B cell (primary cell): ENCODE measurements around the gene ALDH9A1. TPM values are rescaled to one million over a fixed set of nuclear protein-coding genes. Genes with fewer than 3 reads are reported as not detected.

Experiments
- ATAC-seq: fragments of 200-7000 bp; cut with Tn5 transposase; one replicate; pipeline ENCODE4 v1.10.0; 2021; ENCODE audit warnings: low read depth, mild to moderate bottlenecking, moderate number of reproducible peaks, moderate library complexity
- CTCF ChIA-PET: fragments of 350-600 bp; sonication (Branson Sonifier 250); formaldehyde crosslinking; loops from one replicate; lab custom pipeline; 2021; ENCODE audit warnings: antibody characterized with exemption, inconsistent platforms; lab: Charles Lee
- POLR2A ChIA-PET: fragments of 350-600 bp; sonication (Branson Sonifier 250); formaldehyde crosslinking; loops from one replicate; lab custom pipeline; 2021; ENCODE audit warnings: antibody characterized with exemption; lab: Charles Lee
- DNase-seq: peaks from one replicate; pipeline ENCODE4 v3.0.0; 2013
- H2AFZ ChIP-seq: 2 replicates; pipeline ENCODE4 v1.6.1; 2012; ENCODE audit warnings: mild to moderate bottlenecking, low read depth, low read length; ENCODE audit not compliant: insufficient read depth, poor library complexity, severe bottlenecking
- H3K27ac ChIP-seq, 2 donors: 1 replicate in 1 of 2; 2 replicates in 1 of 2; pipeline ENCODE4 v1.5.1; 2012 to 2013; ENCODE audit warnings: low read length in 2 of 2, mild to moderate bottlenecking in 2 of 2, moderate library complexity in 1 of 2
- H3K27me3 ChIP-seq, 4 experiments: fragments of 200-600 bp in 1 of 4; sonication (generic) in 1 of 4; replicated peaks in 1 of 4; 1 replicate in 2 of 4; 2 replicates in 2 of 4; pipeline versions ENCODE4 v1.6.1 to v1.7.0; 2013 to 2016; ENCODE audit warnings: low read length in 3 of 4, mild to moderate bottlenecking in 2 of 4, mixed read lengths in 1 of 4, moderate library complexity in 1 of 4; ENCODE audit not compliant: insufficient read depth in 4 of 4, control insufficient read depth in 3 of 4; ENCODE audit errors: control extremely low read depth in 1 of 4
- H3K36me3 ChIP-seq, 2 experiments: replicated peaks in 1 of 2; 1 replicate in 1 of 2; 2 replicates in 1 of 2; pipeline versions ENCODE4 v1.6.1 to v1.7.1; 2013; ENCODE audit warnings: low read length in 1 of 2; ENCODE audit not compliant: insufficient read depth in 2 of 2, control insufficient read depth in 1 of 2; ENCODE audit errors: control extremely low read depth in 1 of 2, extremely low read depth in 1 of 2
- H3K4me1 ChIP-seq, 2 donors: fragments of 200-600 bp in 1 of 2; sonication (generic) in 1 of 2; 1 replicate in 1 of 2; 2 replicates in 1 of 2; pipeline versions ENCODE4 v1.5.1 to v1.6.1; 2013 to 2017; ENCODE audit warnings: low read length in 2 of 2; ENCODE audit not compliant: control insufficient read depth in 2 of 2, insufficient read depth in 2 of 2
- H3K4me2 ChIP-seq: replicated peaks from 2 replicates; pipeline ENCODE3; 2012; ENCODE audit warnings: mild to moderate bottlenecking, low read depth, low read length; ENCODE audit not compliant: poor library complexity, severe bottlenecking
- H3K4me3 ChIP-seq, 5 experiments: fragments of 200-600 bp in 1 of 5; sonication (generic) in 1 of 5; 1 replicate in 3 of 5; 2 replicates in 2 of 5; pipeline versions ENCODE4 v1.5.1 to v1.7.0; 2011 to 2016; ENCODE audit warnings: low read length in 4 of 5, mild to moderate bottlenecking in 4 of 5, low read depth in 2 of 5, control low read depth in 1 of 5, moderate library complexity in 1 of 5; ENCODE audit not compliant: insufficient read depth in 1 of 5; ENCODE audit errors: control extremely low read depth in 1 of 5, extremely low read depth in 1 of 5
- H3K79me2 ChIP-seq: fragments of 200-600 bp; sonication (generic); one replicate; pipeline ENCODE4 v1.6.0; 2016; ENCODE audit warnings: low read length; ENCODE audit not compliant: control insufficient read depth, insufficient read depth
- H3K9ac ChIP-seq: fragments of 200-600 bp; sonication (generic); 2 replicates; pipeline ENCODE4 v1.6.1; 2017; ENCODE audit warnings: mild to moderate bottlenecking, low read length, moderate library complexity
- H3K9me3 ChIP-seq, 3 donors: one replicate each; pipeline versions ENCODE4 v1.6.1 to v1.7.1; 2013; ENCODE audit warnings: low read length in 2 of 3; ENCODE audit not compliant: control insufficient read depth in 2 of 3, insufficient read depth in 1 of 3; ENCODE audit errors: control extremely low read depth in 1 of 3
- H4K20me1 ChIP-seq: 2 replicates; pipeline ENCODE4 v1.6.0; 2012; ENCODE audit warnings: mild to moderate bottlenecking, low read length; ENCODE audit not compliant: insufficient read depth, control insufficient read depth, poor library complexity, severe bottlenecking
- H3K27ac Mint-ChIP-seq: one replicate; pipeline ENCODE4 v1.8.0; 2021; ENCODE audit warnings: mixed read lengths
- H3K27me3 Mint-ChIP-seq: one replicate; pipeline ENCODE4 v1.8.0; 2021; ENCODE audit warnings: mixed read lengths
- H3K4me1 Mint-ChIP-seq: one replicate; pipeline ENCODE4 v1.8.0; 2021; ENCODE audit warnings: mixed read lengths
- H3K4me3 Mint-ChIP-seq: one replicate; pipeline ENCODE4 v1.8.0; 2021; ENCODE audit warnings: mixed read lengths
- H3K9me3 Mint-ChIP-seq: one replicate; pipeline ENCODE4 v1.8.0; 2022; ENCODE audit warnings: mixed read lengths; ENCODE audit not compliant: insufficient read depth
- CTCF ChIP-seq: fragments of 200-600 bp; IDR thresholded peaks from one replicate; pipeline ENCODE4 v1.8.0; 2022; ENCODE audit warnings: antibody characterized with exemption, mild to moderate bottlenecking
- EZH2 ChIP-seq: IDR thresholded peaks from 2 replicates; pipeline ENCODE4 v1.6.1; 2012; ENCODE audit warnings: borderline replicate concordance, low read depth, mild to moderate bottlenecking, moderate library complexity, low read length; ENCODE audit not compliant: insufficient read depth, poor library complexity, severe bottlenecking
- WGBS: methylation state at CpG from one replicate; pipeline ENCODE4 v1.1.5; 2013; ENCODE audit warnings: missing lambda C conversion rate; ENCODE audit not compliant: insufficient coverage; 5-methylcytosine and 5-hydroxymethylcytosine counted together
- intact Hi-C: fragments of 100-400 bp; cut with micrococcal nuclease; formaldehyde crosslinking; loops from one replicate; pipeline ENCODE4 v1.10.0; 2022
- polyA plus RNA-seq: library from polyadenylated mRNA; depleted of rRNA; stranded (reverse); fragments of >200 nt; gene quantifications from 2 replicates; pipeline ENCODE4 v1.2.3, GENCODE V29; 2012
- total RNA-seq, 2 donors: library from RNA; stranded (reverse); fragments of 120-200 nt in 1 of 2; gene quantifications; 1 replicate in 1 of 2; 2 replicates in 1 of 2; pipeline versions ENCODE4 v1.2.3 to v1.2.4, GENCODE V29; 2013 to 2022

The ALDH9A1 gene
- total and polyA plus RNA-seq, 2 donors (not counting 1 experiment from before 2014, with no cell fraction given) = 23.5 to 37.5 TPM

DNA sequence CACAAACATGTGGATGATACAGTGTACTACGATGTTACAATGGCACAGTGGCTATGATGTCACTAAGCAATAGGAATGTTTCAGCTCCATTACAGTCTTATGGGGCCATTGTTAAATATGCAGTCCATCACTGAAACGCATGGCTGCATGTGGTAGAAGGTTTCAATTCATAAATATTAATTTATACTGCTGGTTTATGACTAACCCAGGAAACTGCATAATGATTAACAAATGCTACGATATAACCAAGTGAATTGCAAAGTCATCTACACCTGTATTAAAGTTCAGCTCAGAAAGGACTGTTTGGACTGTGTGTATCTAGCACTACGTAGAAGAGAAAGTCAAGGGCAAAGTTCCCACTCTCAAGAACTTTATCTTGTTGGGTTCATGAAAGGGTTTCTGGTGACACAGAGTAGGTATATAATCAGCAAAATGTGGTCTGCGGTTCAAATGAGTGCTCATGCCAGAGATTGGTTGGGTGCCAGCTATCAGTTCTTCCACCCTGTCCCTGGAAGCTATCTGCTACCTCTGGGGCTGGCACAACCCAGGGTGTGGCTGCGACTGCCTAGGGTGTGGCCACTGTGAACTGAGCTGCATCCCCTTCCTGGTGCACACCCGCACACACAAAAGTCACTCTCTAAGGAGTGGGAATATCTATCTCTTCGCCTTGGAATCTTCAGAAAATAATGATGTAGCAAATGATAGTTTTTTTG lies 52.6 kb downstream of the ALDH9A1 start:
- Histone ChIP-seq H3K79me2 (peaks cover 8% of the 10 kb centered on the region), H3K36me3 (peaks cover 0 to 2% of the 10 kb centered on the region in 2 experiments), H3K27ac (no peak overlapping the region), H4K20me1 (peaks cover 9% of the 10 kb centered on the region), H3K4me1 (peaks cover 14 to 18% of the 10 kb centered on the region in 2 donors), H3K4me3 (peak overlapping the region in 1 of 5 experiments; percentile 6), H3K4me2 (peak overlapping the region; percentile 40), H2AFZ (no peak overlapping the region), H3K9me3 (no peaks in the 10 kb centered on the region), H3K27me3 (no peaks in the 10 kb centered on the region), H3K9ac (no peak overlapping the region)
- ChIA-PET CTCF (interaction anchor here (1.1 to 3.3 kb wide), 3 partner anchors 8 to 268 kb away, joined by 3 to 13 read pairs (median 5); no protein-coding TSS in a partner anchor), POLR2A (no interaction called here)
- Mint-ChIP-seq H3K9me3 (no peaks in the 10 kb centered on the region), H3K4me1 (peaks cover 23% of the 10 kb centered on the region), H3K27ac (peak overlapping the region; percentile 46), H3K27me3 (no peaks in the 10 kb centered on the region), H3K4me3 (peak overlapping the region; percentile 26)
- intact Hi-C loops = no loop called here
- no peak for DNase-seq
- no peak for ATAC-seq
- 75% methylated on average over 1 of the region's 8 CpGs for WGBS
- no peak for TF ChIP-seq EZH2
- no peak for TF ChIP-seq CTCF

- no peak overlapping the region for H3K4me2 ChIP-seq
- TF ChIP-seq EZH2 (no peak), CTCF (no peak)
- ATAC-seq = no peak
- Mint-ChIP-seq H3K4me3 (no peak overlapping the region), H3K4me1 (peaks cover 23% of the 10 kb centered on the region), H3K27me3 (no peaks in the 10 kb centered on the region), H3K9me3 (no peaks in the 10 kb centered on the region), H3K27ac (no peak overlapping the region)
- WGBS = no CpG with 5 or more reads among the region's 2 CpGs
- H3K4me3 ChIP-seq = no peak overlapping the region
- H3K27me3 ChIP-seq = no peaks in the 10 kb centered on the region
- no peak overlapping the region for H3K9ac ChIP-seq
- ChIA-PET POLR2A (no interaction called here), CTCF (interaction anchor here (3.3 kb wide), 1 partner anchor 41 kb away, joined by 13 read pairs; no protein-coding TSS in a partner anchor)
- DNase-seq = no peak
- H3K4me1 ChIP-seq = peaks cover 14 to 18% of the 10 kb centered on the region in 2 donors
- peaks cover 8% of the 10 kb centered on the region for H3K79me2 ChIP-seq
- no peak overlapping the region for H3K27ac ChIP-seq
- no peaks in the 10 kb centered on the region for H3K9me3 ChIP-seq
- intact Hi-C loops = no loop called here
- H2AFZ ChIP-seq = no peak overlapping the region
- H4K20me1 ChIP-seq = peaks cover 9% of the 10 kb centered on the region
- no peaks in the 10 kb centered on the region for H3K36me3 ChIP-seq
These were observed 54.2 kb downstream of the ALDH9A1 start for GRCh38 chr1:165644064-165644735.
